Sigmoid colon (tissue), 7 donors: ENCODE data around the gene PAXX. TPM values are rescaled to one million over a fixed set of nuclear protein-coding genes. Genes with fewer than 3 reads are reported as not detected.
A peak's percentile ranks its signal among the peaks of the same experiment; 100 is the strongest.

Source experiments
- DNase-seq: peaks from one replicate; pipeline ENCODE4 v3.0.0-alpha.2; 2019
- H3K27ac ChIP-seq, 4 donors: fragments of 200-600 bp; sonication (generic); one replicate each; pipeline ENCODE4 v1.5.1; 2016 to 2019; ENCODE audit warnings: mild to moderate bottlenecking in 1 of 4
- H3K27me3 ChIP-seq, 3 donors: fragments of 200-600 bp; sonication (generic); one replicate each; pipeline ENCODE4 v1.5.1; 2019; ENCODE audit warnings: mild to moderate bottlenecking in 1 of 3
- H3K36me3 ChIP-seq, 4 donors: fragments of 200-600 bp; sonication (generic); one replicate each; pipeline ENCODE4 v1.5.1; 2016 to 2019
- H3K4me1 ChIP-seq, 4 donors: fragments of 200-600 bp; sonication (generic); one replicate each; pipeline ENCODE4 v1.5.1; 2017 to 2019
- H3K4me3 ChIP-seq, 4 donors: fragments of 200-600 bp; sonication (generic); one replicate each; pipeline ENCODE4 v1.5.1; 2017 to 2019; ENCODE audit warnings: mild to moderate bottlenecking in 2 of 4, moderate library complexity in 1 of 4
- H3K9me3 ChIP-seq, 4 donors: fragments of 200-600 bp in 3 of 4; sonication (generic) in 3 of 4; one replicate each; pipeline versions ENCODE4 v1.5.1 to v1.6.1; 2013 to 2019
- EP300 ChIP-seq, 4 donors: sonication (generic); formaldehyde crosslinking; IDR thresholded peaks; one replicate each; pipeline ENCODE4 v1.6.1; 2017; ENCODE audit warnings: antibody characterized with exemption in 4 of 4
- POLR2A ChIP-seq, 2 donors: fragments of 450-650 bp; IDR thresholded peaks; one replicate each; pipeline ENCODE4 v1.6.1; 2016; ENCODE audit warnings: antibody characterized with exemption in 2 of 2, mild to moderate bottlenecking in 2 of 2, moderate library complexity in 2 of 2
- POLR2AphosphoS5 ChIP-seq, 4 donors: sonication (generic); formaldehyde crosslinking; IDR thresholded peaks; one replicate each; pipeline ENCODE4 v1.6.1; 2017; ENCODE audit warnings: antibody characterized with exemption in 4 of 4
- WGBS, 2 donors: extraction: QIAGEN DNeasy Blood & Tissue Kit; methylation state at CpG; one replicate each; pipeline ENCODE4 v1.1.7; 2013; 5-methylcytosine and 5-hydroxymethylcytosine counted together
- intact Hi-C: fragments of 100-400 bp; cut with DNase I; formaldehyde crosslinking; loops from one replicate; pipeline ENCODE4 v1.15.1; 2023
- polyA plus RNA-seq, 3 donors: library from polyadenylated mRNA; stranded (reverse); fragments of 200-250 nt; gene quantifications; one replicate each; pipeline ENCODE4 v1.2.3, GENCODE V29; 2013
- total RNA-seq, 4 donors: library from RNA; depleted of rRNA; stranded (reverse); fragments of >200 nt; gene quantifications; one replicate each; pipeline ENCODE4 v1.1.0, GENCODE V29; 2016
- TF ChIP-seq, protein P1 (sequence below), 4 experiments: fragments of 450-650 bp in 3 of 4; fragments of 200-600 bp in 1 of 4; IDR thresholded peaks; one replicate each; pipeline ENCODE4 v1.5.1; 2016 to 2019; ENCODE audit warnings: antibody characterized with exemption in 4 of 4, mild to moderate bottlenecking in 3 of 4, moderate library complexity in 2 of 4
- donor health status: healthy with polysubstance abuse.
- donor health status: Bipolar disorder and iron deficiency.
- donor health status: healthy.

Gene PAXX
- total and polyA plus RNA-seq, 7 donors: 28.0 to 80.9 (median 36.3) TPM

DNA sequence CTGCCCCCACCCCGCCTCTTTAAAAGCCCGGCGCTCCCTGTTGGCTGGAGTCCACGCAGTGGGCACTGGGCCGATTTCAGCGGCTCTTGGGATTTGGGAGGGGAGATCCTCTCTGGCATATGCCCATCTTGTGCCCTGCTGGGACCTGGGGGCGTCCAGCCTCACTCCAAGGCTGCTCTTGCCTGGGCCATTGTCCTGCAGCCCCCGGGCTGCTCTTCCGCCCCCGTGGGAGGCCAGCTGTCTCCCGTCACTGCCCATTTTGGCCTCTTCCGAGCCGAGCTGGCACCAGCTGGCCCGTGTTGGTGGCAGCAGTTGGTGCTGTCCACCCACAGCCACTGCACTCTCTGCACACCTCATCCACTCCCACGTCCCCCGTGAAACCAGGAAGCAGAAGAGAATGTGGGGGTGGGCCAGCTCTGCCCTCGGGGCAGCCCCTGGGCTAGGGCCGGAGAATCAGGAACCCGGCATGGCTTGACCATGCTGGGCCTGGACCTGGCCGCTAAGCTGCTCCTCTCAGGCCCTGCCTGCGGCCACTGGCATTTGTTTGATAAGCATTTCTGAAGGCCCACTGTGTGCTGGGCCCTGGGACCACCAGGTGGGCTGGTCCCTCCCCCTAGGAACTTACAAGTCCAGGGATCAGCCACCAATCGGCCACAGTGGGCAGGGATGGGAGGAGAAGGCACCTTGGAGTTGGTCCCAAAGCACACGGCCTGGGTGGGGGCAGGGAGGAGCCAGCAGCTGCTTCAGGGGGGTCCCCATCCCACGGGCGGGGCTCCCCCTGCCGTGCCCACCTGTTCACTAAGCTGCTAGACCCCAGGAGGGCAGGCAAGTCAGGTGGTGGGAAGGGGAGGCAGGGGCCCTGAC is 45.0 kb upstream of the PAXX start:
- TF ChIP-seq POLR2AphosphoS5 (IDR thresholded peaks at IDR 0.05): no peak
- TF ChIP-seq EP300 (IDR thresholded peaks at IDR 0.05): no peak
- TF ChIP-seq, protein P1, sequence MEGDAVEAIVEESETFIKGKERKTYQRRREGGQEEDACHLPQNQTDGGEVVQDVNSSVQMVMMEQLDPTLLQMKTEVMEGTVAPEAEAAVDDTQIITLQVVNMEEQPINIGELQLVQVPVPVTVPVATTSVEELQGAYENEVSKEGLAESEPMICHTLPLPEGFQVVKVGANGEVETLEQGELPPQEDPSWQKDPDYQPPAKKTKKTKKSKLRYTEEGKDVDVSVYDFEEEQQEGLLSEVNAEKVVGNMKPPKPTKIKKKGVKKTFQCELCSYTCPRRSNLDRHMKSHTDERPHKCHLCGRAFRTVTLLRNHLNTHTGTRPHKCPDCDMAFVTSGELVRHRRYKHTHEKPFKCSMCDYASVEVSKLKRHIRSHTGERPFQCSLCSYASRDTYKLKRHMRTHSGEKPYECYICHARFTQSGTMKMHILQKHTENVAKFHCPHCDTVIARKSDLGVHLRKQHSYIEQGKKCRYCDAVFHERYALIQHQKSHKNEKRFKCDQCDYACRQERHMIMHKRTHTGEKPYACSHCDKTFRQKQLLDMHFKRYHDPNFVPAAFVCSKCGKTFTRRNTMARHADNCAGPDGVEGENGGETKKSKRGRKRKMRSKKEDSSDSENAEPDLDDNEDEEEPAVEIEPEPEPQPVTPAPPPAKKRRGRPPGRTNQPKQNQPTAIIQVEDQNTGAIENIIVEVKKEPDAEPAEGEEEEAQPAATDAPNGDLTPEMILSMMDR (IDR thresholded peaks at IDR 0.05): no peak
- TF ChIP-seq POLR2A (IDR thresholded peaks at IDR 0.05): no peak
- peaks cover 0 to 40% (median 33%) of the 10 kb centered on the region in 4 donors for H3K4me1 ChIP-seq
- H3K9me3 ChIP-seq: no peaks in the 10 kb centered on the region
- no peak overlapping the region for H3K27ac ChIP-seq
- intact Hi-C loops: loop anchor here (5.0 kb wide), 1 partner anchor 465 kb away; the partner anchor contains the start of gene SEC16A
- 46 to 76% methylated on average over 26 of the region's 26 CpGs for WGBS, 2 donors
- H3K27me3 ChIP-seq: no peaks in the 10 kb centered on the region
- H3K36me3 ChIP-seq: peaks cover 6 to 9% (median 8%) of the 10 kb centered on the region in 4 donors
- DNase-seq: peak; percentile 68
- H3K4me3 ChIP-seq: no peak overlapping the region

DNA sequence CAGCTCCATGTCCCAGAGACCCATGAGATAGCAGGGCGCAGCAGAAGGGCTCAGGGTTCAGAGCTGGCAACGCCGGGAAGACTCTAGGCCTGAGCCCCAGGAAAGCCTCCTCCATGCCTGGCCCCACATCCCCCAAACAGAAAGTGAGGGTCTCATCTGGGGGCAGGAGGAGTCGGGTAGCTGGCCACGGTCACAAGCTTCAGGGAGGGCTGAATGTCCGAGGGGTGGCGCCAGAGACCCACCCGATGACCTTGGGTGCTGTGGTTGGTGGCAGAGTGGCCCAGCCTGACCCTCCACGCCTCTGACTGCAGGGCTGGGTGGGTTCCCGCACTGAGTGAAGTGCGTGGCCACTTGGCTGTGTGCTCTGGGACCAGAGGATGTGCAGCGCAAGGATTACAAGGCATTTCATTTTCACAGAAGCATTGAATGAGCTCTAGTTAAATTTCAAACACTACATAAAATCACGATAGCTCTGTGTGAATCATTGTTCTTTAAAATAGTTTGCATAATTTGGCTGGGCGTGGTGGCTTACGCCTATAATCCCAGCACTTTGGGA is 44.2 kb upstream of the PAXX start:
- Histone ChIP-seq H3K4me3 (no peak overlapping the region), H3K9me3 (no peaks in the 10 kb centered on the region), H3K27me3 (no peaks in the 10 kb centered on the region), H3K36me3 (peaks cover 0 to 1% (median under 1%) of the 10 kb centered on the region in 4 donors), H3K27ac (no peak overlapping the region), H3K4me1 (peaks cover 0 to 32% (median 27%) of the 10 kb centered on the region in 4 donors)
- TF ChIP-seq, protein P1 (IDR thresholded peaks at IDR 0.05): peak in 1 of 4 experiments; percentile 22
- TF ChIP-seq POLR2AphosphoS5 (IDR thresholded peaks at IDR 0.05): no peak
- intact Hi-C loops: loop anchor here (5.0 kb wide), 1 partner anchor 466 kb away; the partner anchor contains the start of gene SEC16A
- DNase-seq: peak; percentile 62
- WGBS, 2 donors: 12 to 44% methylated on average over 15 of the region's 15 CpGs

DNA sequence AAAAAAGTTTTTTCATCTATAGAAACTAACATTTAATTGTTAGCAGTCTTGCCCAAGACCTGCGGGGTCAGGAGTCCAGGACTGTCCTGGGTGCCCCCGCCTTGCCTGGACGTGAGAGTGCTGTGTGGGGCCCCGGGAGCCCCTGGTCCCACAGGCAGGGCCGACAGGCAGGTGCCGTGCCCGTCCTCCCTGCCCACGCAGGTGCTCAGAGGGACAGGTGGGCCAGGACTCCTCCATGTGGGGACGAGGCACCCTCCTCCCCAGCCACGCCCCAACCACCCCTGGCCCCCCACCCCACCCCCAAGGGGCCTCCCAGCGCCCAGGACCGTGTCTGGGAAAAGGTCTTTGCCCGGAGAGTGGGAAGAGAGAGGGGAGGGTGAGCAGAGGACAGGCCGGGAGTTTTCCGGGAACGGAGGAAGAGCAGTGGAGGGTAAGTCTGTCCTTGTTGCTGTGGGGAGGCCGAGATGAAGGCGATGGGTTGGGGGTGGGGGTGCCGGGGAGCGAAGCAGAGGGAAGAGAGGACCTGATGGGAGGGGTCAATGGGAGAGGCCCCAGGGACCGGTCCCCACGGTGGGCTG is 42.9 kb upstream of the PAXX start:
- H3K4me1 ChIP-seq: peaks cover 0 to 23% (median 19%) of the 10 kb centered on the region in 4 donors
- TF ChIP-seq, protein P1 (IDR thresholded peaks at IDR 0.05): no peak
- TF ChIP-seq POLR2A (IDR thresholded peaks at IDR 0.05): no peak
- TF ChIP-seq EP300 (IDR thresholded peaks at IDR 0.05): no peak
- TF ChIP-seq POLR2AphosphoS5 (IDR thresholded peaks at IDR 0.05): no peak
- intact Hi-C loops: loop anchor here (5.0 kb wide), 1 partner anchor 467 kb away; the partner anchor contains the start of gene SEC16A
- peak overlapping the region; percentile 81 to 89 (median 86) for H3K27ac ChIP-seq
- H3K27me3 ChIP-seq: no peaks in the 10 kb centered on the region
- H3K36me3 ChIP-seq: no peaks in the 10 kb centered on the region
- 5 to 12% methylated on average over 21 to 22 of the region's 22 CpGs for WGBS, 2 donors
- no peak for DNase-seq
- peak overlapping the region; percentile 60 to 82 (median 66) for H3K4me3 ChIP-seq
- H3K9me3 ChIP-seq: no peaks in the 10 kb centered on the region

DNA sequence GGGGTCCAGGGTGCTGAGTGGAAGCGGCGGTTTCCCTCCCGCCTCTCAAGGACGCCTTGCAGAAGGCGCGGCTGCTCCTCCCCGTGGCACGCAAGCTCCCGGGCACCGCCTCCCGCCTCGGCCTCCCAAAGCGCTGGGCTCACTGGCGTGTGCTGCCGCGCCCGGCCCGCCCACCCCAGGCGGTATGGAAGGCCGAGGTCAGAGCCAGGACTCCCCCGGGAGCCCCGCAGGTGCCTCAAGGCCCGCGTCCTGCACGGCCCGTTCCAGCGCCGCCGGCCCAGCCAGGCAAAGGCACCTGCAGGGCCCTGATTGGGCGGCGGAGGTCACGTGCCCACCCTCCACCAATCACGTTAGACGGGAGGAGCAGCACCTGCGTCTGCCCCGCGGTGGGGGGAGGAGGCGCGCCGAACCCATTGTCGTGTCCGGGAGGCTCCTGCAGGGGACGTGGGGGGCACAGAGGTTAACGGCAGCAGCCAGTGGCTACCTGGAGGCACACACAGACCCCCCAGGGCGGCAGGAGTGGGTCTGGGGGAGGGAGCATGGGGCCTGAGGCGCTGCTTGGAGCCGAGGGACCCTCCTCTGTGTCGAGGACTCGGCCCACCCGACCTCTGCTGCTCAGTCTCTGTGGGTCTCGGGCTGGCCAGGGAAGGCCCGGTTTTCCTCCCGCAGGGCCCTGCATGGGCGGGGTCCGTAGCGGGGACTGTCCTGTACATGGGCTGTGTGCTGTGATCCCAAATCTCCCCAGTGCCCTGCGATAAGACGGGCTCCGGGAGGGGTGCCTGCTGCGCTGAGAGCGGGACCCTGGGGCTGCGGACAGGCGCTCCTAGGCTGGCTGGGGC is 42.2 kb upstream of the PAXX start:
- H3K4me1 ChIP-seq: peaks cover 0 to 19% (median 16%) of the 10 kb centered on the region in 4 donors
- H3K36me3 ChIP-seq: no peaks in the 10 kb centered on the region
- DNase-seq: peak; percentile 97
- intact Hi-C loops: loop anchor here (5.0 kb wide), 1 partner anchor 468 kb away; the partner anchor contains the start of gene SEC16A
- H3K9me3 ChIP-seq: no peaks in the 10 kb centered on the region
- H3K27ac ChIP-seq: peak overlapping the region; percentile 81 to 89 (median 86)
- H3K4me3 ChIP-seq: peak overlapping the region; percentile 60 to 82 (median 66)
- WGBS, 2 donors: 2 to 6% methylated on average over 63 of the region's 63 CpGs
- no peaks in the 10 kb centered on the region for H3K27me3 ChIP-seq
- TF ChIP-seq POLR2A (IDR thresholded peaks at IDR 0.05) (peak; percentile 18 to 68), POLR2AphosphoS5 (IDR thresholded peaks at IDR 0.05) (peak; percentile 70 to 91 (median 82)), EP300 (IDR thresholded peaks at IDR 0.05) (no peak)
- TF ChIP-seq, protein P1 (IDR thresholded peaks at IDR 0.05): peak in 2 of 4 experiments; percentile 16 to 34
